ENCODE results near the gene CCDC80. TPM values are rescaled to one million over a fixed set of nuclear protein-coding genes. Genes with fewer than 3 reads are reported as not detected.

The CCDC80 gene
- total RNA-seq, 1 donor from 2014 or later, result 148 TPM

DNA sequence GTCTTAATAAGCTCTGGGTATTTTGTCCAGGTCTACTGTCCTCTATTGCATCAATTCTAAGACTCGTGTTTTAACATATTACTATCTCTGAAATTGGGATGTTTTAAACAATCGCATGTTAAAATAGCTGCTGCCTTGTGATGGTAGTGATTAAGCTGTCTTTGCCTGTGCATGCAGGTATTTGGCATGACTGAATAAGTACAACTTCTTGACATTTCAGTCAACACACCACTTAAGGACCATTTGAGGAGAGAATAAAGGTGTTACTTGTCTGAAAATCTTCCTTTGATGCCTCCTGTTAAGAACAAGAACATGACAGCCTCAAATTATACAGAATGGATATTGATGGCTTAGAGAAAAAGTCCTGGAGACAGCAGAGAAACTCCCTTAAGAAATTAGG, 46.1 kb downstream of the CCDC80 start:
- intact Hi-C loops (cut with DNase I), result no loop called here
- Histone ChIP-seq H3K27me3 (ENCODE audit: low read depth) (no peaks in the 10 kb centered on the region), H3K9me3 (no peaks in the 10 kb centered on the region), H3K27ac (no peak overlapping the region), H3K4me3 (no peak overlapping the region), H3K36me3 (peaks cover 24% of the 10 kb centered on the region), H3K4me1 (no peaks in the 10 kb centered on the region)
- DNase-seq (no peak), ATAC-seq (no peak)
- TF ChIP-seq, protein P1, sequence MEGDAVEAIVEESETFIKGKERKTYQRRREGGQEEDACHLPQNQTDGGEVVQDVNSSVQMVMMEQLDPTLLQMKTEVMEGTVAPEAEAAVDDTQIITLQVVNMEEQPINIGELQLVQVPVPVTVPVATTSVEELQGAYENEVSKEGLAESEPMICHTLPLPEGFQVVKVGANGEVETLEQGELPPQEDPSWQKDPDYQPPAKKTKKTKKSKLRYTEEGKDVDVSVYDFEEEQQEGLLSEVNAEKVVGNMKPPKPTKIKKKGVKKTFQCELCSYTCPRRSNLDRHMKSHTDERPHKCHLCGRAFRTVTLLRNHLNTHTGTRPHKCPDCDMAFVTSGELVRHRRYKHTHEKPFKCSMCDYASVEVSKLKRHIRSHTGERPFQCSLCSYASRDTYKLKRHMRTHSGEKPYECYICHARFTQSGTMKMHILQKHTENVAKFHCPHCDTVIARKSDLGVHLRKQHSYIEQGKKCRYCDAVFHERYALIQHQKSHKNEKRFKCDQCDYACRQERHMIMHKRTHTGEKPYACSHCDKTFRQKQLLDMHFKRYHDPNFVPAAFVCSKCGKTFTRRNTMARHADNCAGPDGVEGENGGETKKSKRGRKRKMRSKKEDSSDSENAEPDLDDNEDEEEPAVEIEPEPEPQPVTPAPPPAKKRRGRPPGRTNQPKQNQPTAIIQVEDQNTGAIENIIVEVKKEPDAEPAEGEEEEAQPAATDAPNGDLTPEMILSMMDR (IDR thresholded peaks at IDR 0.05), result no peak

DNA sequence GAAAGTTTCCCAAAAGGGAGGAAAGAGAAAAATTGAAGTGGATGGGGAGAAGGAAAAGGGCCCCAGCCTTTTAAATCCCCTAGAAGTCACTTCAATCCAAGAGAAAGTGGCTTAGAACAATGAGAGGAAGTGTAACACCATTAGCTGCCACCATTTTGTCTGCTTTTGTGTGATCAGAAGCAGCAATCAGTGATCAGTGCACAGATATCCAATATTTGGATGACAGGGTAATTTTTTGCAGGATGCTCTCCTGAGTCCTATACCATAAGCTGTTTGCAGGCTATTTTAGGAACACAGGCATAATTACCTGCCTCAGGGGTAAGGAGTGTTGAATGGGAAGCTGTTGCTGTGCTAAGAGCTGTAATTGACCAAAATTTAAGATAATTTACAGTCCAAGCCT, 47.7 kb downstream of the CCDC80 start:
- ATAC-seq (no peak), DNase-seq (no peak)
- H3K27ac ChIP-seq, result no peak overlapping the region
- H3K4me3 ChIP-seq, result no peak overlapping the region
- intact Hi-C loops (cut with DNase I), result no loop called here
- H3K27me3 ChIP-seq (ENCODE audit: low read depth), result no peaks in the 10 kb centered on the region
- TF ChIP-seq, protein P1 (IDR thresholded peaks at IDR 0.05), result no peak
- no peaks in the 10 kb centered on the region for H3K4me1 ChIP-seq
- H3K36me3 ChIP-seq, result peaks cover 29% of the 10 kb centered on the region
- no peaks in the 10 kb centered on the region for H3K9me3 ChIP-seq

DNA sequence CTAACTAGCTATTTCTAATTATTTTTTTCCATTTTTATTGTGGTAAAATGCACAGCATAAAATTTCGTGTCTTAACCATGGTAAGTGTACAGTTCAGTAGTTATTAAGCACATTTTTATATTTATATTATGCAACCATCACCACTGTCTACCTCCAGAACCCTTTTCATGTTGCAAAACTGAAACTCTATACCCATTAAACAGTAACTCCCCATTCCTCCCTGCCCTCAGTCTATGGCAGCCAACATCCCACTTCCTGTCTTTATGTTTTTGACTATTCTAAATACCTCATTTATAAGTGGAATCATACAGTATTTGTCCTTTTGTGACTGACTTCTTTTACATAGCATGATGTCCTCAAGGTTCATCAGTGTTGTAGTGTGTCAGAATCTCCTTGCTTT, 53.6 kb downstream of the CCDC80 start:
- ATAC-seq, result no peak
- no peaks in the 10 kb centered on the region for H3K4me1 ChIP-seq
- no peak for DNase-seq
- H3K27ac ChIP-seq, result no peak overlapping the region
- intact Hi-C loops (cut with DNase I), result no loop called here
- TF ChIP-seq, protein P1 (IDR thresholded peaks at IDR 0.05), result no peak
- peaks cover 61% of the 10 kb centered on the region for H3K36me3 ChIP-seq
- H3K4me3 ChIP-seq, result no peak overlapping the region
- no peaks in the 10 kb centered on the region for H3K9me3 ChIP-seq
- no peaks in the 10 kb centered on the region for H3K27me3 ChIP-seq (ENCODE audit: low read depth)

DNA sequence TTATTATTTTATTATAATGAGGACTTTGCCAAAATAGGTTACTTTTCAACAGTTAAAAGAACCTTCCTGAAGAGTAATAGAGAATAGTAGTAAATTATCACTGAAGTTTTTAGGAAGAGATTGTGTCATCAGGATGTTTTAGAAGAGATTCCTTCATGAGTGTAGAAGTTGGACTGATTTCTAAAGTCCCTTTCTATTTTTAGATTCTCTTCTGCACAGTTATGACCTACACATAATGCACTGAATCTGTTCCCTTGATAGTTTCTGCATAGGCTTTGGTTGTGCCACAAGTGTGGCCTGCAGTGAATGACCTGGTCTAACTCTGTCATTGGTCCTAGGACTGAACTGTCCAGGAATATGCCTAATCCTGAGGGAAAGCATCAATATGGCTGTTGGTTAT, 55.2 kb downstream of the CCDC80 start:
- Histone ChIP-seq H3K4me1 (no peaks in the 10 kb centered on the region), H3K9me3 (no peaks in the 10 kb centered on the region), H3K4me3 (no peak overlapping the region), H3K27me3 (ENCODE audit: low read depth) (no peaks in the 10 kb centered on the region), H3K27ac (no peak overlapping the region), H3K36me3 (peaks cover 75% of the 10 kb centered on the region)
- intact Hi-C loops (cut with DNase I), result no loop called here
- ATAC-seq (no peak), DNase-seq (no peak)
- TF ChIP-seq, protein P1 (IDR thresholded peaks at IDR 0.05), result no peak

DNA sequence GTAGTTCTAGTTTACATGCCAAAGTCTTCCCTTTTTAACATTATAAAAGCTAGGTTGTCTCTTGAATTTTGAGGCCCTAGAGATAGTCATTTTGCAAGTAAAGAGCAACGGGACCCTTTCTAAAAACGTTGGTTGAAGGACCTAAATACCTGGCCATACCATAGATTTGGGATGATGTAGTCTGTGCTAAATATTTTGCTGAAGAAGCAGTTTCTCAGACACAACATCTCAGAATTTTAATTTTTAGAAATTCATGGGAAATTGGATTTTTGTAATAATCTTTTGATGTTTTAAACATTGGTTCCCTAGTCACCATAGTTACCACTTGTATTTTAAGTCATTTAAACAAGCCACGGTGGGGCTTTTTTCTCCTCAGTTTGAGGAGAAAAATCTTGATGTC, 57.8 kb downstream of the CCDC80 start:
- Histone ChIP-seq H3K9me3 (no peaks in the 10 kb centered on the region), H3K36me3 (peaks cover 72% of the 10 kb centered on the region), H3K4me3 (no peak overlapping the region), H3K27me3 (ENCODE audit: low read depth) (no peaks in the 10 kb centered on the region), H3K4me1 (no peaks in the 10 kb centered on the region), H3K27ac (no peak overlapping the region)
- TF ChIP-seq, protein P1 (IDR thresholded peaks at IDR 0.05), result no peak
- DNase-seq, result no peak
- no peak for ATAC-seq
- intact Hi-C loops (cut with DNase I), result no loop called here
